Uterus (tissue), 4 donors: Measurements from ENCODE around the gene ARHGAP31. TPM values are rescaled to one million over a fixed set of nuclear protein-coding genes. Genes with fewer than 3 reads are reported as not detected.
"Not testable (repeated sequence)": the region's sequence is repeated elsewhere in the genome, so short reads cannot be mapped to it uniquely, and the experiment has no call there.

Source experiments
- DNase-seq, 2 donors: peaks; one replicate each; pipeline ENCODE4 v3.0.0-alpha.2; 2019 to 2020
- H3K27ac ChIP-seq, 2 donors: fragments of 200-600 bp; sonication (generic); 1 replicate in 1 of 2; 2 replicates in 1 of 2; pipeline ENCODE4 v1.5.1; 2016 to 2018
- H3K27me3 ChIP-seq, 2 donors: fragments of 200-600 bp; sonication (generic); one replicate each; pipeline ENCODE4 v1.5.1; 2018 to 2019; ENCODE audit warnings: control low read depth in 1 of 2
- H3K36me3 ChIP-seq, 2 donors: fragments of 200-600 bp; sonication (generic); one replicate each; pipeline ENCODE4 v1.5.1; 2019; ENCODE audit warnings: control low read depth in 1 of 2
- H3K4me1 ChIP-seq, 2 donors: fragments of 200-600 bp; sonication (generic); one replicate each; pipeline ENCODE4 v1.5.1; 2018 to 2019; ENCODE audit warnings: control low read depth in 1 of 2
- H3K4me3 ChIP-seq, 2 donors: fragments of 200-600 bp; sonication (generic); 1 replicate in 1 of 2; 2 replicates in 1 of 2; pipeline ENCODE4 v1.5.1; 2018 to 2019; ENCODE audit warnings: mild to moderate bottlenecking in 1 of 2
- H3K9me3 ChIP-seq, 2 donors: fragments of 200-600 bp; sonication (generic); one replicate each; pipeline ENCODE4 v1.5.1; 2019; ENCODE audit warnings: control low read depth in 1 of 2
- CTCF ChIP-seq, 4 experiments: fragments of 200-600 bp in 2 of 4; fragments of 450-650 bp in 2 of 4; sonication (generic) in 2 of 4; IDR thresholded peaks; one replicate each; pipeline ENCODE4 v1.5.1; 2016 to 2019; ENCODE audit warnings: antibody characterized with exemption in 4 of 4, mild to moderate bottlenecking in 2 of 4, moderate library complexity in 1 of 4
- POLR2A ChIP-seq, 2 donors: fragments of 450-650 bp; IDR thresholded peaks; one replicate each; pipeline ENCODE4 v1.6.1; 2016; ENCODE audit warnings: antibody characterized with exemption in 2 of 2, mild to moderate bottlenecking in 1 of 2, moderate library complexity in 1 of 2
- intact Hi-C: fragments of 100-400 bp; cut with DNase I; formaldehyde crosslinking; loops from one replicate; pipeline ENCODE4 v1.15.1; 2023; ENCODE audit warnings: low total_unique reads
- total RNA-seq, 4 donors: library from RNA; depleted of rRNA in 3 of 4; stranded (reverse); fragments of >200 nt in 3 of 4; gene quantifications; one replicate each; pipeline versions ENCODE4 v1.1.0 to v1.2.4, GENCODE V29; 2014 to 2023
- donor health status: DM: yes; HTN: yes; CAD: no.

Gene ARHGAP31
- total RNA-seq, 4 donors from 2014 or later, result 17.6 to 53.2 (median 29.4) TPM

- Histone ChIP-seq H3K4me3 (no peak overlapping the region), H3K36me3 (no peaks in the 10 kb centered on the region), H3K27ac (no peak overlapping the region), H3K9me3 (no peaks in the 10 kb centered on the region), H3K27me3 (no peaks in the 10 kb centered on the region), H3K4me1 (no peaks in the 10 kb centered on the region)
- no peak for TF ChIP-seq CTCF (IDR thresholded peaks at IDR 0.05)
- TF ChIP-seq POLR2A (IDR thresholded peaks at IDR 0.05), result no peak
- intact Hi-C loops, result no loop called here
- DNase-seq, result no peak
Observed at GRCh38 chr3:119367000-119367399, 72.8 kb downstream of the ARHGAP31 start.

GRCh38 chr3:119368298-119368697 lies 74.1 kb downstream of the ARHGAP31 start:
- Histone ChIP-seq H3K4me3 (no peak overlapping the region), H3K9me3 (no peaks in the 10 kb centered on the region), H3K36me3 (no peaks in the 10 kb centered on the region), H3K4me1 (no peaks in the 10 kb centered on the region), H3K27me3 (no peaks in the 10 kb centered on the region), H3K27ac (no peak overlapping the region)
- DNase-seq, result no peak
- TF ChIP-seq POLR2A (IDR thresholded peaks at IDR 0.05), result no peak
- no peak for TF ChIP-seq CTCF (IDR thresholded peaks at IDR 0.05)
- intact Hi-C loops, result no loop called here

- intact Hi-C loops, H3K4me1 ChIP-seq, H3K36me3 ChIP-seq, H3K9me3 ChIP-seq, H3K27ac ChIP-seq, H3K4me3 ChIP-seq, H3K27me3 ChIP-seq, DNase-seq: not testable (repeated sequence)
Observed at GRCh38 chr3:119371786-119372185, 77.6 kb downstream of the ARHGAP31 start.

- intact Hi-C loops, result no loop called here
- Histone ChIP-seq H3K36me3 (no peaks in the 10 kb centered on the region), H3K27ac (no peak overlapping the region), H3K4me3 (no peak overlapping the region), H3K9me3 (no peaks in the 10 kb centered on the region), H3K27me3 (no peaks in the 10 kb centered on the region), H3K4me1 (no peaks in the 10 kb centered on the region)
- TF ChIP-seq CTCF (IDR thresholded peaks at IDR 0.05), result no peak
- TF ChIP-seq POLR2A (IDR thresholded peaks at IDR 0.05), result no peak
- no peak for DNase-seq
Observed at GRCh38 chr3:119375106-119375505, 80.9 kb downstream of the ARHGAP31 start.

GRCh38 chr3:119375510-119375909 lies 81.3 kb downstream of the ARHGAP31 start:
- Histone ChIP-seq H3K4me3 (no peak overlapping the region), H3K27me3 (no peaks in the 10 kb centered on the region), H3K9me3 (no peaks in the 10 kb centered on the region), H3K36me3 (no peaks in the 10 kb centered on the region), H3K4me1 (no peaks in the 10 kb centered on the region), H3K27ac (no peak overlapping the region)
- TF ChIP-seq CTCF (IDR thresholded peaks at IDR 0.05), result no peak
- TF ChIP-seq POLR2A (IDR thresholded peaks at IDR 0.05), result no peak
- no peak for DNase-seq
- intact Hi-C loops, result no loop called here

- Histone ChIP-seq H3K9me3 (no peaks in the 10 kb centered on the region), H3K27ac (no peak overlapping the region), H3K4me1 (no peaks in the 10 kb centered on the region), H3K27me3 (no peaks in the 10 kb centered on the region), H3K36me3 (no peaks in the 10 kb centered on the region), H3K4me3 (no peak overlapping the region)
- TF ChIP-seq POLR2A (IDR thresholded peaks at IDR 0.05), result no peak
- TF ChIP-seq CTCF (IDR thresholded peaks at IDR 0.05), result no peak
- intact Hi-C loops, result no loop called here
- no peak for DNase-seq
Observed at GRCh38 chr3:119376758-119377157, 82.6 kb downstream of the ARHGAP31 start.
